Transverse colon (tissue), 4 donors: ENCODE data around the gene IGLL5. TPM values are rescaled to one million over a fixed set of nuclear protein-coding genes. Genes with fewer than 3 reads are reported as not detected.
"Not testable (repeated sequence)": the region's sequence is repeated elsewhere in the genome, so short reads cannot be mapped to it uniquely, and the experiment has no call there.

ENCODE experiments used
- DNase-seq: peaks from one replicate; pipeline ENCODE4 v3.0.0-alpha.2; 2019
- H3K27ac ChIP-seq, 4 donors: fragments of 200-600 bp; sonication (generic); 2 replicates each; pipeline ENCODE4 v1.5.1; 2016 to 2018; ENCODE audit warnings: inconsistent platforms in 4 of 4
- H3K27me3 ChIP-seq: fragments of 200-600 bp; sonication (generic); 2 replicates; pipeline ENCODE4 v1.5.1; 2017; ENCODE audit warnings: inconsistent platforms
- H3K36me3 ChIP-seq, 4 donors: fragments of 200-600 bp; sonication (generic); 2 replicates each; pipeline ENCODE4 v1.5.1; 2017 to 2019; ENCODE audit warnings: inconsistent platforms in 4 of 4
- H3K4me1 ChIP-seq, 4 donors: fragments of 200-600 bp; sonication (generic); 2 replicates each; pipeline ENCODE4 v1.5.1; 2017 to 2020; ENCODE audit warnings: inconsistent platforms in 4 of 4
- H3K4me3 ChIP-seq, 4 donors: fragments of 200-600 bp; sonication (generic); 1 replicate in 1 of 4; 2 replicates in 3 of 4; pipeline versions ENCODE4 v1.5.1 to v1.6.1; 2017 to 2019; ENCODE audit warnings: inconsistent platforms in 4 of 4
- H3K9me3 ChIP-seq, 2 donors: fragments of 200-600 bp; sonication (generic); 2 replicates each; pipeline ENCODE4 v1.5.1; 2017 to 2019; ENCODE audit warnings: inconsistent platforms in 2 of 2
- CTCF ChIP-seq, 5 experiments: fragments of 200-600 bp in 3 of 5; fragments of 450-650 bp in 2 of 5; sonication (generic) in 3 of 5; IDR thresholded peaks; 1 replicate in 2 of 5; 2 replicates in 3 of 5; pipeline ENCODE4 v1.5.1; 2016 to 2017; ENCODE audit warnings: antibody characterized with exemption in 5 of 5, inconsistent platforms in 3 of 5, mild to moderate bottlenecking in 2 of 5, moderate library complexity in 1 of 5
- EP300 ChIP-seq: sonication (generic); formaldehyde crosslinking; IDR thresholded peaks from one replicate; pipeline ENCODE4 v1.6.1; 2017; ENCODE audit warnings: antibody characterized with exemption, low read depth
- POLR2A ChIP-seq: fragments of 450-650 bp; IDR thresholded peaks from one replicate; pipeline ENCODE4 v1.6.1; 2016; ENCODE audit warnings: antibody characterized with exemption, mild to moderate bottlenecking, moderate library complexity
- POLR2AphosphoS5 ChIP-seq, 3 donors: sonication (generic); formaldehyde crosslinking; IDR thresholded peaks; one replicate each; pipeline ENCODE4 v1.6.1; 2016; ENCODE audit warnings: antibody characterized with exemption in 3 of 3
- WGBS, 2 donors: methylation state at CpG; one replicate each; pipeline ENCODE4 v1.1.5; 2018; ENCODE audit warnings: low coverage in 1 of 2; 5-methylcytosine and 5-hydroxymethylcytosine counted together
- in situ Hi-C, 4 donors: fragments of 200-750 bp; cut with MboI; loops; one replicate each; pipeline versions ENCODE4 v1.15.0 to v1.15.1; 2017; ENCODE audit warnings: low sequenced_read_pairs in 3 of 4, low pct_ligation_motif_present in 1 of 4, low pct_unique_long_range_greater_than_20kb in 1 of 4
- intact Hi-C: fragments of 100-400 bp; cut with DNase I; formaldehyde crosslinking; loops from one replicate; pipeline ENCODE4 v1.15.1; 2023; ENCODE audit warnings: low total_unique reads
- total RNA-seq, 4 donors: library from RNA; depleted of rRNA; stranded (reverse); fragments of >200 nt; gene quantifications; one replicate each; pipeline ENCODE4 v1.1.0, GENCODE V29; 2016

The IGLL5 gene
- total RNA-seq, 4 donors from 2014 or later: 14.9 to 104 (median 33.8) TPM; not detected in 1

GRCh38 chr22:22919041-22919440 is 31.4 kb downstream of the IGLL5 start:
- H3K9me3 ChIP-seq: no peaks in the 10 kb centered on the region
- no peak overlapping the region for H3K27ac ChIP-seq
- TF ChIP-seq EP300 (no peak), CTCF (IDR thresholded peaks at IDR 0.05) (no peak), POLR2A (no peak), POLR2AphosphoS5 (IDR thresholded peaks at IDR 0.05) (no peak)
- in situ Hi-C loops: no loop called here
- H3K27me3 ChIP-seq: no peaks in the 10 kb centered on the region
- 80 to 92% methylated on average over 1 to 7 of the region's 7 CpGs for WGBS, 2 donors
- intact Hi-C loops: no loop called here
- no peak overlapping the region for H3K4me3 ChIP-seq
- H3K4me1 ChIP-seq: peaks cover 0 to 1% (median 0%) of the 10 kb centered on the region in 4 donors
- H3K36me3 ChIP-seq: no peaks in the 10 kb centered on the region
- no peak for DNase-seq

GRCh38 chr22:22920104-22920654 is 32.6 kb downstream of the IGLL5 start:
- DNase-seq: no peak
- Histone ChIP-seq H3K27ac (no peak overlapping the region), H3K4me1 (peaks cover 0 to 4% (median 0%) of the 10 kb centered on the region in 4 donors), H3K36me3 (no peaks in the 10 kb centered on the region), H3K27me3 (no peaks in the 10 kb centered on the region), H3K9me3 (no peaks in the 10 kb centered on the region), H3K4me3 (no peak overlapping the region)
- 90% methylated on average over 7 of the region's 7 CpGs; no CpG with 5 or more reads in 1 of the 2 donors for WGBS, 2 donors
- intact Hi-C loops: no loop called here
- TF ChIP-seq EP300: no peak
- TF ChIP-seq POLR2A: no peak
- no peak for TF ChIP-seq CTCF (IDR thresholded peaks at IDR 0.05)
- in situ Hi-C loops: no loop called here

GRCh38 chr22:22920910-22921550 is 33.4 kb downstream of the IGLL5 start:
- DNase-seq: no peak
- 86 to 100% methylated on average over 1 to 8 of the region's 13 CpGs for WGBS, 2 donors
- Histone ChIP-seq H3K4me1 (peaks cover 0 to 4% (median 0%) of the 10 kb centered on the region in 4 donors), H3K27ac (no peak overlapping the region), H3K27me3 (no peaks in the 10 kb centered on the region), H3K36me3 (no peaks in the 10 kb centered on the region), H3K4me3 (no peak overlapping the region), H3K9me3 (no peaks in the 10 kb centered on the region)
- intact Hi-C loops (no loop called here), in situ Hi-C loops (no loop called here)
- TF ChIP-seq CTCF (IDR thresholded peaks at IDR 0.05): no peak

DNA sequence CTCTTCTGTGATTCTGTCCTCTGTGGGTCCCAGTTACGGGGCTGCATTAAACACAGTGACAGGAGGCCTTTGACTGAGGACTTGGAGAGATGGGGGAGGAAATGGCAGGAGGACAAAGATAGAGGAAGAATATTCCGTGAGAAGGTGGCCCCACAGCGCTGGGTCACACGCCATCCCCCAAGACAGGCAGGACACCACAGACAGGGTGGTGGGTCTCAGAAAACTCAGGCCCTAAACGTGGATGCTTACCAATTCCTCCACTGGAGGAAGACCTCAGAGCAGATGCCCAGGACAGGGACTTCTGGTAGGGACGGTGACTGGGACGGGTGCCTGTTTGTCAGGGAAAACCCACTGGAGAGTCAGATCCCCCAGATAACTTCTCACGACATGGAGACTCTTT is 34.0 kb downstream of the IGLL5 start:
- in situ Hi-C loops (no loop called here), intact Hi-C loops (no loop called here)
- TF ChIP-seq CTCF (IDR thresholded peaks at IDR 0.05) (no peak), EP300 (no peak), POLR2A (no peak), POLR2AphosphoS5 (IDR thresholded peaks at IDR 0.05) (no peak)
- DNase-seq: no peak
- no peak overlapping the region for H3K27ac ChIP-seq
- H3K4me3 ChIP-seq: no peak overlapping the region
- H3K4me1 ChIP-seq: peaks cover 0 to 4% (median 0%) of the 10 kb centered on the region in 4 donors
- 86% methylated on average over 4 to 8 of the region's 8 CpGs for WGBS, 2 donors
- no peaks in the 10 kb centered on the region for H3K36me3 ChIP-seq
- no peaks in the 10 kb centered on the region for H3K27me3 ChIP-seq
- H3K9me3 ChIP-seq: no peaks in the 10 kb centered on the region

DNA sequence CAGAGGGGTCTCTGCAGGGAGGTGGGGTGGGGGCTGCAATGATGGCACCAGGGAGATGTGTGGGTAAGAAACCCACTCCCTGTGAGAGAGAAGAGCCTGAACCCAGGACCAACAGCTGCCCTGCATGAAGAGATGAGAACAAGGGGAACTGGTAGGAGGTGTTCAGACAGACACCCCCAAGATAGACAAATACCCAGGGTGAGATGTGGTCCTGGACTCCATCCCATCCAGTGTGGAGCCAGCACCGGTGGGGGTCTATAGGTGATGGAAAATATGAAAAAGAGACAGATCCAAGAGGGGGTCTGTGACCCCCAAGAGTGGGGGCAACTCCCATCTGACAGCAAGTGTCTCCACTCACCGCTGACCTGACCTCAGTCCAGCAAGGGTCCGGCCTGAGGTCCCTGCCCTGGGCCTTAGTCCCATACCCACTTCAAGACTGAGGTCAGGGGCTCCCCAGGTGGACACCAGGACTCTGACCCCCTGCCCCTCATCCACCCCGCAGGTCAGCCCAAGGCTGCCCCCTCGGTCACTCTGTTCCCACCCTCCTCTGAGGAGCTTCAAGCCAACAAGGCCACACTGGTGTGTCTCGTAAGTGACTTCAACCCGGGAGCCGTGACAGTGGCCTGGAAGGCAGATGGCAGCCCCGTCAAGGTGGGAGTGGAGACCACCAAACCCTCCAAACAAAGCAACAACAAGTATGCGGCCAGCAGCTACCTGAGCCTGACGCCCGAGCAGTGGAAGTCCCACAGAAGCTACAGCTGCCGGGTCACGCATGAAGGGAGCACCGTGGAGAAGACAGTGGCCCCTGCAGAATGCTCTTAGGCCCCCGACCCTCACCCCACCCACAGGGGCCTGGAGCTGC is 34.7 kb downstream of the IGLL5 start:
- in situ Hi-C loops: not testable (repeated sequence)

More for the DNA sequence above, 34.7 kb downstream of the IGLL5 start:
- H3K9me3 ChIP-seq, H3K4me3 ChIP-seq, H3K36me3 ChIP-seq, H3K4me1 ChIP-seq, intact Hi-C loops, DNase-seq, H3K27ac ChIP-seq, H3K27me3 ChIP-seq: not testable (repeated sequence)
- 71% methylated on average over 11 of the region's 16 CpGs; no CpG with 5 or more reads in 1 of the 2 donors for WGBS, 2 donors
